ENCODE results near the gene GADL1.

- TF ChIP-seq GLIS3 (CRISPR knock-in tag; IDR thresholded peaks at IDR 0.05) (no peak), ZNF565 (CRISPR knock-in tag; conservative IDR thresholded peaks at IDR 0.05; ENCODE audit: low read depth) (no peak), TSHZ2 (CRISPR knock-in tag; IDR thresholded peaks at IDR 0.05) (no peak), POU6F1 (CRISPR knock-in tag; IDR thresholded peaks at IDR 0.05; ENCODE audit: borderline replicate concordance, low read depth) (no peak), ZC3H10 (CRISPR knock-in tag; IDR thresholded peaks at IDR 0.05) (no peak), CSDC2 (CRISPR knock-in tag; IDR thresholded peaks at IDR 0.05) (no peak)
These were observed 659 bp downstream of the GADL1 start for GRCh38 chr3:30893678-30894325.

Measured in SK-N-SH treated with all-trans-retinoic acid at 6 μM for 48 hours (cell line).